CD14-positive monocyte (primary cell): Measurements from ENCODE around the gene CAST. TPM values are rescaled to one million over a fixed set of nuclear protein-coding genes. Genes with fewer than 3 reads are reported as not detected.

Source experiments
- DNase-seq, 3 donors: peaks; one replicate each; pipeline ENCODE4 v3.0.0-alpha.2; 2011 to 2022
- H2AFZ ChIP-seq: 2 replicates; pipeline ENCODE4 v1.6.0; 2012; ENCODE audit warnings: mild to moderate bottlenecking, low read depth, low read length, inconsistent platforms; ENCODE audit not compliant: insufficient read depth, poor library complexity, severe bottlenecking
- H3K27ac ChIP-seq, 2 donors: 1 replicate in 1 of 2; 2 replicates in 1 of 2; pipeline ENCODE4 v1.5.1; 2012 to 2013; ENCODE audit warnings: low read length in 2 of 2, control low read depth in 1 of 2, inconsistent platforms in 1 of 2, low read depth in 1 of 2, mild to moderate bottlenecking in 1 of 2
- H3K27me3 ChIP-seq, 2 donors: one replicate each; pipeline versions ENCODE4 v1.6.0 to v1.6.1; 2011 to 2013; ENCODE audit warnings: low read length in 2 of 2; ENCODE audit not compliant: control insufficient read depth in 2 of 2, insufficient read depth in 2 of 2
- H3K36me3 ChIP-seq, 2 donors: replicated peaks in 1 of 2; 1 replicate in 1 of 2; 2 replicates in 1 of 2; pipeline versions ENCODE4 v1.5.1 to v1.6.1; 2012 to 2013; ENCODE audit warnings: low read length in 2 of 2, control low read depth in 1 of 2, inconsistent platforms in 1 of 2, mild to moderate bottlenecking in 1 of 2; ENCODE audit not compliant: insufficient read depth in 2 of 2, control insufficient read depth in 1 of 2
- H3K4me1 ChIP-seq, 2 donors: 1 replicate in 1 of 2; 2 replicates in 1 of 2; pipeline versions ENCODE4 v1.5.1 to v1.6.1; 2012 to 2013; ENCODE audit warnings: low read length in 2 of 2, control low read depth in 1 of 2, inconsistent platforms in 1 of 2, mild to moderate bottlenecking in 1 of 2, moderate library complexity in 1 of 2; ENCODE audit not compliant: insufficient read depth in 2 of 2, control insufficient read depth in 1 of 2
- H3K4me2 ChIP-seq: replicated peaks from 2 replicates; pipeline ENCODE3; 2012; ENCODE audit warnings: low read length, moderate library complexity, mild to moderate bottlenecking; ENCODE audit not compliant: poor library complexity, severe bottlenecking; ENCODE audit errors: extremely low read depth
- H3K4me3 ChIP-seq, 3 experiments: fragments of 200-600 bp in 1 of 3; sonication (generic) in 1 of 3; replicated peaks in 1 of 3; 1 replicate in 2 of 3; 2 replicates in 1 of 3; pipeline ENCODE4 v1.5.1; 2011 to 2013; ENCODE audit warnings: low read length in 3 of 3, mild to moderate bottlenecking in 3 of 3, control low read depth in 2 of 3, low read depth in 2 of 3, inconsistent platforms in 1 of 3, moderate library complexity in 1 of 3
- H3K79me2 ChIP-seq: 2 replicates; pipeline ENCODE4 v1.6.0; 2012; ENCODE audit warnings: mild to moderate bottlenecking, control low read depth, inconsistent platforms, low read length, moderate library complexity; ENCODE audit not compliant: insufficient read depth
- H3K9ac ChIP-seq: 2 replicates; pipeline ENCODE4 v1.6.0; 2017; ENCODE audit warnings: low read length, mild to moderate bottlenecking; ENCODE audit not compliant: insufficient read depth, poor library complexity, severe bottlenecking
- H3K9me3 ChIP-seq, 2 donors: replicated peaks in 1 of 2; 1 replicate in 1 of 2; 2 replicates in 1 of 2; pipeline versions ENCODE4 v1.5.1 to v1.6.1; 2012 to 2013; ENCODE audit warnings: low read length in 2 of 2, control low read depth in 1 of 2; ENCODE audit not compliant: control insufficient read depth in 1 of 2, insufficient read depth in 1 of 2
- H4K20me1 ChIP-seq: 2 replicates; pipeline ENCODE4 v1.6.0; 2012; ENCODE audit warnings: mild to moderate bottlenecking, low read length, control low read depth, moderate library complexity; ENCODE audit not compliant: insufficient read depth
- H3K27ac Mint-ChIP-seq, 7 donors: one replicate each; pipeline ENCODE4 v1.8.0; 2020; ENCODE audit warnings: mild to moderate bottlenecking in 7 of 7, mixed read lengths in 7 of 7, moderate library complexity in 6 of 7, inconsistent platforms in 2 of 7
- H3K27me3 Mint-ChIP-seq, 3 donors: one replicate each; pipeline ENCODE4 v1.8.0; 2021 to 2022; ENCODE audit warnings: low read depth in 3 of 3, mild to moderate bottlenecking in 3 of 3, mixed read lengths in 3 of 3, moderate library complexity in 3 of 3, inconsistent platforms in 1 of 3
- H3K36me3 Mint-ChIP-seq, 2 donors: one replicate each; pipeline ENCODE4 v1.8.0; 2020; ENCODE audit warnings: mixed read lengths in 2 of 2, inconsistent platforms in 1 of 2, mild to moderate bottlenecking in 1 of 2
- H3K4me1 Mint-ChIP-seq: one replicate; pipeline ENCODE4 v1.8.0; 2020; ENCODE audit warnings: mild to moderate bottlenecking, mixed read lengths
- H3K4me3 Mint-ChIP-seq, 2 donors: one replicate each; pipeline ENCODE4 v1.8.0; 2020; ENCODE audit warnings: mild to moderate bottlenecking in 2 of 2, mixed read lengths in 2 of 2, moderate library complexity in 1 of 2
- H3K9me3 Mint-ChIP-seq, 7 donors: one replicate each; pipeline ENCODE4 v1.8.0; 2020 to 2022; ENCODE audit warnings: mixed read lengths in 7 of 7, mild to moderate bottlenecking in 6 of 7, moderate library complexity in 6 of 7, inconsistent platforms in 2 of 7
- WGBS: methylation state at CpG from one replicate; pipeline ENCODE4 v1.1.5; 2013; ENCODE audit warnings: missing lambda C conversion rate; ENCODE audit not compliant: insufficient coverage; 5-methylcytosine and 5-hydroxymethylcytosine counted together
- intact Hi-C, 2 donors: fragments of 100-400 bp; cut with micrococcal nuclease; formaldehyde crosslinking; loops; one replicate each; pipeline versions ENCODE4 v1.15.0 to v1.15.1; 2023
- polyA plus RNA-seq, 3 donors: library from polyadenylated mRNA; depleted of rRNA in 1 of 3; unstranded in 2 of 3; stranded (reverse) in 1 of 3; fragments of 300-500 nt in 2 of 3; fragments of >200 nt in 1 of 3; fragmentation: Illumina TruSeq in 2 of 3; gene quantifications; 1 replicate in 2 of 3; 2 replicates in 1 of 3; pipeline ENCODE4 v1.2.3, GENCODE V29; 2012 to 2021
- TF ChIP-seq, protein P1 (sequence below): fragments of 200-600 bp; IDR thresholded peaks from one replicate; pipeline ENCODE4 v1.8.0; 2022; ENCODE audit warnings: antibody characterized with exemption, mild to moderate bottlenecking

The CAST gene
- polyA plus RNA-seq, 3 donors: 49.6 to 125 (median 76.8) TPM

DNA sequence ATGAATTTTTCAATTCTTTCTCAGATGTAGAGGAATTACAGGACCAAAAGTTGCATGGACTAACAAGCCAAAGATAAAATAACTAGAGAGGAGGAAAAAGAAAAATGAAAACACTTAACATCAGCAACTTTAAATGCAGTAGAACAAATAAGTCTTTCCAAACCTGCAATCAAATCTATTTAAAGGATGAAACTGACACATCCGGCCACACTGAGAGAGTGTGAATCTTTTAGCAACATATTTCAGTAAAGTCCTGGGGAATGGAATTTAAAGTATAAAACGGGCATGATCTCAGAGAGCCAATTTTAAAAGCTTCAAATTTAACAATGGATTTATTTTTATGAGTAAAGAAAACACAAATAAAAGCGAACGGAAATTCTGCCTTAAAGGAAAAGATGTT lies 17.1 kb downstream of the CAST start:
- no CpG with 5 or more reads among the region's 4 CpGs for WGBS
- DNase-seq: no peak
- H3K9me3 Mint-ChIP-seq: peaks cover 0 to 3% (median 0%) of the 10 kb centered on the region in 7 donors
- peaks cover 25% of the 10 kb centered on the region for H3K4me1 Mint-ChIP-seq
- no peak overlapping the region for H3K4me2 ChIP-seq
- intact Hi-C loops: no loop called here
- H3K27ac ChIP-seq: peak overlapping the region in 1 of 2 donors; percentile 13
- peaks cover 0 to 2% (median 0%) of the 10 kb centered on the region in 3 donors for H3K27me3 Mint-ChIP-seq
- H3K4me3 ChIP-seq: no peak overlapping the region
- no peak overlapping the region for H3K4me3 Mint-ChIP-seq
- peaks cover 99% of the 10 kb centered on the region for H3K79me2 ChIP-seq
- H2AFZ ChIP-seq: no peak overlapping the region
- TF ChIP-seq, protein P1, sequence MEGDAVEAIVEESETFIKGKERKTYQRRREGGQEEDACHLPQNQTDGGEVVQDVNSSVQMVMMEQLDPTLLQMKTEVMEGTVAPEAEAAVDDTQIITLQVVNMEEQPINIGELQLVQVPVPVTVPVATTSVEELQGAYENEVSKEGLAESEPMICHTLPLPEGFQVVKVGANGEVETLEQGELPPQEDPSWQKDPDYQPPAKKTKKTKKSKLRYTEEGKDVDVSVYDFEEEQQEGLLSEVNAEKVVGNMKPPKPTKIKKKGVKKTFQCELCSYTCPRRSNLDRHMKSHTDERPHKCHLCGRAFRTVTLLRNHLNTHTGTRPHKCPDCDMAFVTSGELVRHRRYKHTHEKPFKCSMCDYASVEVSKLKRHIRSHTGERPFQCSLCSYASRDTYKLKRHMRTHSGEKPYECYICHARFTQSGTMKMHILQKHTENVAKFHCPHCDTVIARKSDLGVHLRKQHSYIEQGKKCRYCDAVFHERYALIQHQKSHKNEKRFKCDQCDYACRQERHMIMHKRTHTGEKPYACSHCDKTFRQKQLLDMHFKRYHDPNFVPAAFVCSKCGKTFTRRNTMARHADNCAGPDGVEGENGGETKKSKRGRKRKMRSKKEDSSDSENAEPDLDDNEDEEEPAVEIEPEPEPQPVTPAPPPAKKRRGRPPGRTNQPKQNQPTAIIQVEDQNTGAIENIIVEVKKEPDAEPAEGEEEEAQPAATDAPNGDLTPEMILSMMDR: no peak
- peak overlapping the region in 1 of 7 donors; percentile 65 for H3K27ac Mint-ChIP-seq
- no peaks in the 10 kb centered on the region for H3K27me3 ChIP-seq
- H4K20me1 ChIP-seq: peaks cover 100% of the 10 kb centered on the region
- peaks cover 48 to 56% of the 10 kb centered on the region in 2 donors for H3K36me3 Mint-ChIP-seq
- no peak overlapping the region for H3K9ac ChIP-seq
- H3K36me3 ChIP-seq: peaks cover 43 to 72% of the 10 kb centered on the region in 2 donors
- peaks cover 4 to 19% of the 10 kb centered on the region in 2 donors for H3K4me1 ChIP-seq
- no peaks in the 10 kb centered on the region for H3K9me3 ChIP-seq

DNA sequence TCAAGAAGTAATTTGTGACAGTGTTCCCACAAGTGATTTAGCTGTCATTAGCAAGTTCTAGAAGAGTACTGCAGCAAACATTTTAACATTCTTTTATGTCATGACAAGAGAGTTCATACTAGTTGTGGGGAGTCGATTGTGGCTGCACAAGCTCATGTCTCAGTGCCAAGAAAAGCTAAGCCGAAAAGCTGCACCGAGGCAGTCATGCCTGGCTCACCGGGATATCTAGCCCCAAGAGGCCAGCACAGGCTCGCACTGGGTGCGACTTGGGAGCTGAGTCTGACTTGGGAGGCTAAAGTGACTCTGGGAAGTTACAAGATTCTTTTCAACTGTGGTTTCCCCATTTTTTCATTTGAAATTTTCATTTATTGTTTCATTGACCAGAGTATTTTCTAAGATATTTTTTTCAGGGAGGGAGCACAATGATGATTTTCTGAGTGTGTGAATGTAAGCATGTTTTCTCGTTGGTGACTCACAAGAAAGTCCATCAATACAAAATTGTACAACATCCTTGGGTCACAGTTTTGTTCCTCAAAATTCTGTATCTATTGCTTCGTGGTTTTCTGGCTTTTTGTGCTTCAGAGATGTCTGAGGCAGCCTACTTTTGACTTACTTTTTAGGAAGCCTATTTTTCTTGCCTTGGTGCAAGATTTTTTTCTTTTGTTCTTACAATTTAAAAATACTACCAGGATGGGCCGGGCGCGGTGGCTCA lies 18.7 kb downstream of the CAST start:
- peaks cover 44 to 72% of the 10 kb centered on the region in 2 donors for H3K36me3 ChIP-seq
- no peaks in the 10 kb centered on the region for H3K27me3 ChIP-seq
- H3K9me3 ChIP-seq: no peaks in the 10 kb centered on the region
- peaks cover 100% of the 10 kb centered on the region for H4K20me1 ChIP-seq
- TF ChIP-seq, protein P1: no peak
- DNase-seq: peak; percentile 31 to 68 (median 35)
- H3K4me1 Mint-ChIP-seq: peaks cover 25% of the 10 kb centered on the region
- H3K27me3 Mint-ChIP-seq: peaks cover 0 to 2% (median 0%) of the 10 kb centered on the region in 3 donors
- no peak overlapping the region for H3K4me2 ChIP-seq
- no peak overlapping the region for H3K9ac ChIP-seq
- H3K79me2 ChIP-seq: peaks cover 97% of the 10 kb centered on the region
- H2AFZ ChIP-seq: no peak overlapping the region
- peak overlapping the region; percentile 14 to 46 for H3K27ac ChIP-seq
- H3K9me3 Mint-ChIP-seq: peaks cover 0 to 3% (median 0%) of the 10 kb centered on the region in 7 donors
- no peak overlapping the region for H3K4me3 ChIP-seq
- H3K36me3 Mint-ChIP-seq: peaks cover 51 to 55% of the 10 kb centered on the region in 2 donors
- H3K4me3 Mint-ChIP-seq: no peak overlapping the region
- H3K4me1 ChIP-seq: peaks cover 4 to 19% of the 10 kb centered on the region in 2 donors
- H3K27ac Mint-ChIP-seq: peak overlapping the region; percentile 58 to 79 (median 68)
- intact Hi-C loops: loop anchor here in 1 of 2 donors (5.0 kb wide), 1 partner anchor 69 kb away; no protein-coding TSS in a partner anchor
- WGBS: 71% methylated on average over 4 of the region's 11 CpGs
